HEK293 (cell line): Measurements from ENCODE around the gene RIN2.

ENCODE experiments used
- CTCF ChIA-PET: fragments of 350-600 bp; formaldehyde crosslinking; extraction: SDS; loops from one replicate; lab custom pipeline; 2021; ENCODE audit warnings: antibody characterized with exemption; lab: Yijun Ruan, JAX
- POLR2A ChIA-PET: fragments of 300-600 bp; formaldehyde crosslinking; extraction: SDS; loops from one replicate; lab custom pipeline; 2020; ENCODE audit warnings: antibody characterized with exemption, inconsistent platforms; lab: Yijun Ruan, JAX
- H3K27ac ChIP-seq: fragments of 200-500 bp; sonication (Bioruptor generic); 2 replicates; pipeline ENCODE4 v1.5.1; 2014; ENCODE audit warnings: low read depth, low read length, control low read depth, inconsistent platforms; ENCODE audit errors: extremely low read depth
- H3K36me3 ChIP-seq, 2 experiments: fragments of 200-500 bp in 1 of 2; sonication (Bioruptor generic) in 1 of 2; 1 replicate in 1 of 2; 2 replicates in 1 of 2; pipeline ENCODE4 v1.5.1; 2014 to 2017; ENCODE audit warnings: inconsistent platforms in 2 of 2, low read length in 2 of 2; ENCODE audit not compliant: control insufficient read depth in 2 of 2, insufficient read depth in 1 of 2
- H3K4me1 ChIP-seq: fragments of 200-500 bp; sonication (Bioruptor generic); 2 replicates; pipeline ENCODE4 v1.5.1; 2014; ENCODE audit warnings: mild to moderate bottlenecking, low read length, inconsistent platforms; ENCODE audit not compliant: control insufficient read depth, insufficient read depth
- H3K4me3 ChIP-seq: 2 replicates; pipeline ENCODE4 v1.5.1; 2011; ENCODE audit warnings: low read depth, mild to moderate bottlenecking, control low read depth, low read length, moderate library complexity
- H3K9me3 ChIP-seq: fragments of 200-500 bp; sonication (Bioruptor generic); 2 replicates; pipeline ENCODE4 v1.5.1; 2014; ENCODE audit warnings: low read depth, low read length, inconsistent platforms; ENCODE audit not compliant: control insufficient read depth, insufficient read depth
- FEZF1 ChIP-seq: fragments of 450-650 bp; formaldehyde crosslinking; IDR thresholded peaks from 2 replicates; pipeline ENCODE4 v1.5.1; 2016; ENCODE audit warnings: missing biosample characterization, missing genetic modification characterization
- KLF1 ChIP-seq: fragments of 450-650 bp; formaldehyde crosslinking; IDR thresholded peaks from 2 replicates; pipeline ENCODE4 v1.5.1; 2016; ENCODE audit warnings: missing biosample characterization, missing genetic modification characterization
- PBX3 ChIP-seq: sonication (generic); formaldehyde crosslinking; IDR thresholded peaks from 2 replicates; pipeline ENCODE4 v1.8.1; 2022; ENCODE audit warnings: mild to moderate bottlenecking, moderate library complexity, missing genetic modification reagents
- PRDM1 ChIP-seq: fragments of 450-650 bp; formaldehyde crosslinking; IDR thresholded peaks from 2 replicates; pipeline ENCODE4; 2016; ENCODE audit warnings: missing biosample characterization, missing genetic modification characterization
- PRDM6 ChIP-seq: fragments of 450-650 bp; formaldehyde crosslinking; IDR thresholded peaks from 2 replicates; pipeline ENCODE4 v1.5.1; 2017; ENCODE audit warnings: missing biosample characterization, missing genetic modification characterization
- SCRT2 ChIP-seq: fragments of 450-650 bp; formaldehyde crosslinking; IDR thresholded peaks from 2 replicates; pipeline ENCODE4 v1.5.1; 2016; ENCODE audit warnings: missing biosample characterization, missing genetic modification characterization
- SP7 ChIP-seq: fragments of 450-650 bp; formaldehyde crosslinking; IDR thresholded peaks from 2 replicates; pipeline ENCODE4 v1.5.1; 2016; ENCODE audit warnings: missing biosample characterization, missing genetic modification characterization
- ZBTB44 ChIP-seq: fragments of 450-650 bp; IDR thresholded peaks from 2 replicates; pipeline ENCODE4 v1.5.1; 2018; ENCODE audit warnings: missing biosample characterization, mild to moderate bottlenecking, missing genetic modification characterization
- ZBTB48 ChIP-seq: fragments of 450-650 bp; formaldehyde crosslinking; IDR thresholded peaks from 2 replicates; pipeline ENCODE4 v1.5.1; 2016; ENCODE audit warnings: missing biosample characterization, missing genetic modification characterization
- ZBTB6 ChIP-seq: fragments of 450-650 bp; formaldehyde crosslinking; IDR thresholded peaks from 2 replicates; pipeline ENCODE4 v1.5.1; 2017; ENCODE audit warnings: missing biosample characterization, missing genetic modification characterization
- ZFHX2 ChIP-seq: fragments of 450-650 bp; formaldehyde crosslinking; conservative IDR thresholded peaks from 2 replicates; pipeline ENCODE4 v1.5.1; 2016; ENCODE audit warnings: missing biosample characterization, missing genetic modification characterization
- ZNF155 ChIP-seq: fragments of 450-650 bp; formaldehyde crosslinking; IDR thresholded peaks from 2 replicates; pipeline ENCODE4 v1.5.1; 2016; ENCODE audit warnings: missing biosample characterization, missing genetic modification characterization
- ZNF16 ChIP-seq: fragments of 450-650 bp; formaldehyde crosslinking; IDR thresholded peaks from 2 replicates; pipeline ENCODE4 v1.5.1; 2016; ENCODE audit warnings: low read depth, missing biosample characterization, missing genetic modification characterization
- ZNF23 ChIP-seq: fragments of 450-650 bp; formaldehyde crosslinking; IDR thresholded peaks from 2 replicates; pipeline ENCODE4 v1.5.1; 2016; ENCODE audit warnings: missing biosample characterization, missing genetic modification characterization, borderline replicate concordance
- ZNF394 ChIP-seq: fragments of 450-650 bp; formaldehyde crosslinking; IDR thresholded peaks from 2 replicates; pipeline ENCODE4 v1.5.1; 2016; ENCODE audit warnings: missing biosample characterization, missing genetic modification characterization, mild to moderate bottlenecking, moderate library complexity, borderline replicate concordance
- ZNF423 ChIP-seq: fragments of 450-650 bp; formaldehyde crosslinking; IDR thresholded peaks from 2 replicates; pipeline ENCODE4 v1.5.1; 2016; ENCODE audit warnings: missing biosample characterization, missing genetic modification characterization
- ZNF514 ChIP-seq: fragments of 450-650 bp; formaldehyde crosslinking; IDR thresholded peaks from 2 replicates; pipeline ENCODE4 v1.5.1; 2016; ENCODE audit warnings: missing biosample characterization, missing genetic modification characterization
- ZNF529 ChIP-seq: fragments of 450-650 bp; formaldehyde crosslinking; IDR thresholded peaks from 2 replicates; pipeline ENCODE4 v1.5.1; 2017; ENCODE audit warnings: missing genetic modification characterization, missing biosample characterization; ENCODE audit not compliant: insufficient replicate concordance
- ZNF530 ChIP-seq: fragments of 450-650 bp; formaldehyde crosslinking; IDR thresholded peaks from 2 replicates; pipeline ENCODE4 v1.5.1; 2016; ENCODE audit warnings: low read depth, missing biosample characterization, missing genetic modification characterization
- ZNF558 ChIP-seq: fragments of 450-650 bp; formaldehyde crosslinking; IDR thresholded peaks from 2 replicates; pipeline ENCODE4 v1.5.1; 2016; ENCODE audit warnings: missing biosample characterization, missing genetic modification characterization
- ZNF629 ChIP-seq: fragments of 450-650 bp; formaldehyde crosslinking; IDR thresholded peaks from 2 replicates; pipeline ENCODE4 v1.5.1; 2017; ENCODE audit warnings: missing biosample characterization, missing genetic modification characterization
- ZNF670 ChIP-seq: fragments of 450-650 bp; formaldehyde crosslinking; IDR thresholded peaks from 2 replicates; pipeline ENCODE4 v1.5.1; 2016; ENCODE audit warnings: missing biosample characterization, missing genetic modification characterization, low read depth
- ZNF791 ChIP-seq: fragments of 450-650 bp; formaldehyde crosslinking; IDR thresholded peaks from 2 replicates; pipeline ENCODE4 v1.5.1; 2016; ENCODE audit warnings: missing biosample characterization, missing genetic modification characterization
- ZNF843 ChIP-seq: fragments of 450-650 bp; formaldehyde crosslinking; IDR thresholded peaks from 2 replicates; pipeline ENCODE4 v1.5.1; 2016; ENCODE audit warnings: missing biosample characterization, missing genetic modification characterization
- TF ChIP-seq, protein P1 (sequence below): fragments of 450-650 bp; formaldehyde crosslinking; IDR thresholded peaks from 2 replicates; pipeline ENCODE4 v1.5.1; 2016; ENCODE audit warnings: missing biosample characterization, missing genetic modification characterization
- TF ChIP-seq, protein P2 (sequence below): fragments of 450-650 bp; formaldehyde crosslinking; IDR thresholded peaks from 2 replicates; pipeline ENCODE4 v1.5.1; 2016; ENCODE audit warnings: missing biosample characterization, missing genetic modification characterization

The RIN2 gene

DNA sequence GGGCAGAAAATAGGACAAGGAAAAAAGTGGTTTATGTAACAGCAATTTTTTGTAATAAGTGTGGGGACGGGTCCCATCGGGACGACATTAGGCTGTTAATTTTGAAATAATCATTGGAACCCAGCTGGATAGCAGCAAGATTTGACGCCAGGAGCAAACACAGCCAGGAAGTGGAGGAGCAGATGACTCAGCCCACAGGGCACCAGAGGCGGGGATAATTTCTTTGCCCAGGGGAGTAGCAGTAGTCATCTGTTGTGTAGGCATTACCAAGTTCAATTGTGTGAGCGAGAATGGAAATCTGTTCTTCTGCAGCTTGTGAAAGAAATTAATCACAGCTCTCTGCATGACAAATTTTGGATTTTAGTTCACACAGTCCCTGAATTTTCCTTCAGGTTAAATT is 22.6 kb upstream of the RIN2 start (continued):
- TF ChIP-seq ZNF629: 0 out of 2 replicates have a peak, but pooled peaks have one; percentile 41

DNA sequence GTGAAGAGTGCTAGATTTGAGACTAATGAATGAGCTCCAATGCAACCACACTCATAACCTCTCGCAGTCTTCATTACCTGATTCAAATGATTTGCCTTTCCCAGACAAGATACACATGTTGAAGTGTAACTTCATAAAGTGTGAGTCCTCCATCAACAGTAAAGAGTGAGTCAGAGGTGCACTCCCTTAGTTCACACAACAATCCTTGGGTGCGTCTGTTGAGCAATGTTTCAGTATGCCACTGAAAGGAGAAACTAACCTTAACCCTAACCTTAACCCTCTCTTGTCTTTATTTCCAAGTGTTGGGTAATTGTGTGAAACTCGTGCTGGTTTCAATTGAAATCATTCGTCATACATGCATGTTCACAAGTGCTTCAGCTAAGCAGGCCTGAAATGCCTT is 21.0 kb upstream of the RIN2 start:
- ChIA-PET POLR2A (no interaction called here), CTCF (interaction anchor here (0.7 kb wide), 1 partner anchor 1105 kb away, joined by 3 read pairs; no protein-coding TSS in a partner anchor)
- Histone ChIP-seq H3K9me3 (no peaks in the 10 kb centered on the region), H3K36me3 (no peaks in the 10 kb centered on the region), H3K27ac (no peak overlapping the region), H3K4me3 (no peak overlapping the region)
- TF ChIP-seq ZNF23 (tag by site-specific recombination) (no peak), KLF1 (tag by site-specific recombination) (no peak), ZBTB48 (tag by site-specific recombination) (no peak), PRDM1 (tag by site-specific recombination) (no peak), ZNF670 (tag by site-specific recombination) (no peak), ZNF529 (no peak), FEZF1 (tag by site-specific recombination) (no peak), ZBTB6 (tag by site-specific recombination) (no peak), ZNF791 (no peak), ZNF843 (tag by site-specific recombination) (no peak), ZNF558 (tag by site-specific recombination) (no peak), PBX3 (CRISPR knock-in tag) (no peak), SCRT2 (tag by site-specific recombination) (no peak)
- TF ChIP-seq, all 188 proteins: peak for 0
- H3K4me1 ChIP-seq: peaks cover 3% of the 10 kb centered on the region; the same call in 1 of the 2 replicates

- Histone ChIP-seq H3K4me3 (no peak overlapping the region), H3K4me1 (peaks cover 3% of the 10 kb centered on the region; the same call in 1 of the 2 replicates), H3K9me3 (no peaks in the 10 kb centered on the region), H3K36me3 (no peaks in the 10 kb centered on the region), H3K27ac (no peak overlapping the region)
- POLR2A ChIA-PET: no interaction called here
- CTCF ChIA-PET: no interaction called here
- TF ChIP-seq ZNF155 (tag by site-specific recombination) (no peak), SP7 (tag by site-specific recombination) (no peak), ZNF16 (tag by site-specific recombination) (no peak), ZNF423 (tag by site-specific recombination) (no peak), ZNF394 (no peak), ZFHX2 (tag by site-specific recombination) (no peak), ZBTB44 (tag by site-specific recombination) (no peak), ZNF530 (no peak), PRDM6 (tag by site-specific recombination) (no peak), ZNF514 (tag by site-specific recombination) (no peak)
- TF ChIP-seq, protein P1, sequence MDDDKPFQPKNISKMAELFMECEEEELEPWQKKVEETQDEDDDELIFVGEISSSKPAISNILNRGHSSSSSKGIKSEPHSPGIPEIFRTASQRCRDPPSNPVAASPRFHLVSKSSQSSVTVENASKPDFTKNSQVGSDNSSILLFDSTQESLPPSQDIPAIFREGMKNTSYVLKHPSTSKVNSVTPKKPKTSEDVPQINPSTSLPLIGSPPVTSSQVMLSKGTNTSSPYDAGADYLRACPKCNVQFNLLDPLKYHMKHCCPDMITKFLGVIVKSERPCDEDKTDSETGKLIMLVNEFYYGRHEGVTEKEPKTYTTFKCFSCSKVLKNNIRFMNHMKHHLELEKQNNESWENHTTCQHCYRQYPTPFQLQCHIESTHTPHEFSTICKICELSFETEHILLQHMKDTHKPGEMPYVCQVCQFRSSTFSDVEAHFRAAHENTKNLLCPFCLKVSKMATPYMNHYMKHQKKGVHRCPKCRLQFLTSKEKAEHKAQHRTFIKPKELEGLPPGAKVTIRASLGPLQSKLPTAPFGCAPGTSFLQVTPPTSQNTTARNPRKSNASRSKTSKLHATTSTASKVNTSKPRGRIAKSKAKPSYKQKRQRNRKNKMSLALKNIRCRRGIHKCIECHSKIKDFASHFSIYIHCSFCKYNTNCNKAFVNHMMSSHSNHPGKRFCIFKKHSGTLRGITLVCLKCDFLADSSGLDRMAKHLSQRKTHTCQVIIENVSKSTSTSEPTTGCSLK: no peak
- TF ChIP-seq, protein P2, sequence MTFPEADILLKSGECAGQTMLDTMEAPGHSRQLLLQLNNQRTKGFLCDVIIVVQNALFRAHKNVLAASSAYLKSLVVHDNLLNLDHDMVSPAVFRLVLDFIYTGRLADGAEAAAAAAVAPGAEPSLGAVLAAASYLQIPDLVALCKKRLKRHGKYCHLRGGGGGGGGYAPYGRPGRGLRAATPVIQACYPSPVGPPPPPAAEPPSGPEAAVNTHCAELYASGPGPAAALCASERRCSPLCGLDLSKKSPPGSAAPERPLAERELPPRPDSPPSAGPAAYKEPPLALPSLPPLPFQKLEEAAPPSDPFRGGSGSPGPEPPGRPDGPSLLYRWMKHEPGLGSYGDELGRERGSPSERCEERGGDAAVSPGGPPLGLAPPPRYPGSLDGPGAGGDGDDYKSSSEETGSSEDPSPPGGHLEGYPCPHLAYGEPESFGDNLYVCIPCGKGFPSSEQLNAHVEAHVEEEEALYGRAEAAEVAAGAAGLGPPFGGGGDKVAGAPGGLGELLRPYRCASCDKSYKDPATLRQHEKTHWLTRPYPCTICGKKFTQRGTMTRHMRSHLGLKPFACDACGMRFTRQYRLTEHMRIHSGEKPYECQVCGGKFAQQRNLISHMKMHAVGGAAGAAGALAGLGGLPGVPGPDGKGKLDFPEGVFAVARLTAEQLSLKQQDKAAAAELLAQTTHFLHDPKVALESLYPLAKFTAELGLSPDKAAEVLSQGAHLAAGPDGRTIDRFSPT (tag by site-specific recombination): no peak
Observed at GRCh38 chr20:19738951-19739350, 19.1 kb upstream of the RIN2 start.
